ENCODE results near the gene COPZ1.

Gene COPZ1

GRCh38 chr12:54389134-54389508 lies 64.2 kb downstream of the COPZ1 start:
- Histone ChIP-seq H3K36me3 (ENCODE audit: insufficient read depth, low read length) (peaks cover 11% of the 10 kb centered on the region), H3K9ac (ENCODE audit: low read depth, low read length) (no peak overlapping the region), H3K27me3 (ENCODE audit: control insufficient read depth, insufficient read depth, low read length) (no peaks in the 10 kb centered on the region), H3K9me3 (replicated peaks; ENCODE audit: low read length) (no peaks in the 10 kb centered on the region), H3K4me2 (ENCODE audit: low read length) (no peak overlapping the region), H3K4me3 (ENCODE audit: low read length) (no peak overlapping the region), H3K4me1 (ENCODE audit: control insufficient read depth, insufficient read depth, low read length) (peaks cover 14% of the 10 kb centered on the region)

- Histone ChIP-seq H3K36me3 (ENCODE audit: insufficient read depth, low read length) (peaks cover 17% of the 10 kb centered on the region), H3K4me1 (ENCODE audit: control insufficient read depth, insufficient read depth, low read length) (peaks cover 11% of the 10 kb centered on the region), H3K9me3 (replicated peaks; ENCODE audit: low read length) (no peaks in the 10 kb centered on the region), H3K27me3 (ENCODE audit: control insufficient read depth, insufficient read depth, low read length) (no peaks in the 10 kb centered on the region), H3K4me2 (ENCODE audit: low read length) (no peak overlapping the region), H3K9ac (ENCODE audit: low read depth, low read length) (no peak overlapping the region), H3K4me3 (ENCODE audit: low read length) (no peak overlapping the region)
Measured at GRCh38 chr12:54389607-54390175, 64.8 kb downstream of the COPZ1 start.

GRCh38 chr12:54390176-54390667 lies 65.3 kb downstream of the COPZ1 start:
- Histone ChIP-seq H3K9ac (ENCODE audit: low read depth, low read length) (no peak overlapping the region), H3K9me3 (replicated peaks; ENCODE audit: low read length) (no peaks in the 10 kb centered on the region), H3K4me3 (ENCODE audit: low read length) (no peak overlapping the region), H3K27me3 (ENCODE audit: control insufficient read depth, insufficient read depth, low read length) (no peaks in the 10 kb centered on the region), H3K36me3 (ENCODE audit: insufficient read depth, low read length) (peaks cover 22% of the 10 kb centered on the region), H3K4me1 (ENCODE audit: control insufficient read depth, insufficient read depth, low read length) (peaks cover 9% of the 10 kb centered on the region), H3K4me2 (ENCODE audit: low read length) (no peak overlapping the region)

GRCh38 chr12:54390668-54391551 lies 66.0 kb downstream of the COPZ1 start:
- no peaks in the 10 kb centered on the region for H3K27me3 ChIP-seq (ENCODE audit: control insufficient read depth, insufficient read depth, low read length)
- peaks cover 5% of the 10 kb centered on the region for H3K4me1 ChIP-seq (ENCODE audit: control insufficient read depth, insufficient read depth, low read length)
- H3K4me3 ChIP-seq (ENCODE audit: low read length) = no peak overlapping the region
- no peak overlapping the region for H3K9ac ChIP-seq (ENCODE audit: low read depth, low read length)
- peaks cover 28% of the 10 kb centered on the region for H3K36me3 ChIP-seq (ENCODE audit: insufficient read depth, low read length)
- H3K9me3 ChIP-seq (replicated peaks; ENCODE audit: low read length) = no peaks in the 10 kb centered on the region
- H3K4me2 ChIP-seq (ENCODE audit: low read length) = no peak overlapping the region

- Histone ChIP-seq H3K36me3 (ENCODE audit: insufficient read depth, low read length) (peaks cover 44% of the 10 kb centered on the region), H3K9me3 (replicated peaks; ENCODE audit: low read length) (no peaks in the 10 kb centered on the region), H3K4me2 (ENCODE audit: low read length) (no peak overlapping the region), H3K9ac (ENCODE audit: low read depth, low read length) (no peak overlapping the region), H3K4me3 (ENCODE audit: low read length) (no peak overlapping the region), H3K4me1 (ENCODE audit: control insufficient read depth, insufficient read depth, low read length) (no peaks in the 10 kb centered on the region), H3K27me3 (ENCODE audit: control insufficient read depth, insufficient read depth, low read length) (no peaks in the 10 kb centered on the region)
Measured at GRCh38 chr12:54392485-54393206, 67.7 kb downstream of the COPZ1 start.

- no peaks in the 10 kb centered on the region for H3K27me3 ChIP-seq (ENCODE audit: control insufficient read depth, insufficient read depth, low read length)
- no peaks in the 10 kb centered on the region for H3K4me1 ChIP-seq (ENCODE audit: control insufficient read depth, insufficient read depth, low read length)
- no peak overlapping the region for H3K9ac ChIP-seq (ENCODE audit: low read depth, low read length)
- H3K4me2 ChIP-seq (ENCODE audit: low read length) = no peak overlapping the region
- H3K4me3 ChIP-seq (ENCODE audit: low read length) = no peak overlapping the region
- no peaks in the 10 kb centered on the region for H3K9me3 ChIP-seq (replicated peaks; ENCODE audit: low read length)
- peaks cover 49% of the 10 kb centered on the region for H3K36me3 ChIP-seq (ENCODE audit: insufficient read depth, low read length)
Measured at GRCh38 chr12:54393207-54393609, 68.3 kb downstream of the COPZ1 start.

GRCh38 chr12:54393743-54394142 lies 68.8 kb downstream of the COPZ1 start:
- no peak overlapping the region for H3K4me2 ChIP-seq (ENCODE audit: low read length)
- H3K36me3 ChIP-seq (ENCODE audit: insufficient read depth, low read length) = peaks cover 55% of the 10 kb centered on the region
- no peaks in the 10 kb centered on the region for H3K4me1 ChIP-seq (ENCODE audit: control insufficient read depth, insufficient read depth, low read length)
- H3K9ac ChIP-seq (ENCODE audit: low read depth, low read length) = no peak overlapping the region
- no peaks in the 10 kb centered on the region for H3K27me3 ChIP-seq (ENCODE audit: control insufficient read depth, insufficient read depth, low read length)
- no peak overlapping the region for H3K4me3 ChIP-seq (ENCODE audit: low read length)
- H3K9me3 ChIP-seq (replicated peaks; ENCODE audit: low read length) = no peaks in the 10 kb centered on the region

- Histone ChIP-seq H3K36me3 (ENCODE audit: insufficient read depth, low read length) (peaks cover 60% of the 10 kb centered on the region), H3K4me2 (ENCODE audit: low read length) (no peak overlapping the region), H3K4me1 (ENCODE audit: control insufficient read depth, insufficient read depth, low read length) (no peaks in the 10 kb centered on the region), H3K9ac (ENCODE audit: low read depth, low read length) (no peak overlapping the region), H3K4me3 (ENCODE audit: low read length) (no peak overlapping the region), H3K9me3 (replicated peaks; ENCODE audit: low read length) (no peaks in the 10 kb centered on the region), H3K27me3 (ENCODE audit: control insufficient read depth, insufficient read depth, low read length) (no peaks in the 10 kb centered on the region)
Measured at GRCh38 chr12:54394281-54394719, 69.4 kb downstream of the COPZ1 start.

- H3K4me1 ChIP-seq (ENCODE audit: control insufficient read depth, insufficient read depth, low read length) = no peaks in the 10 kb centered on the region
- H3K4me3 ChIP-seq (ENCODE audit: low read length) = no peak overlapping the region
- peaks cover 66% of the 10 kb centered on the region for H3K36me3 ChIP-seq (ENCODE audit: insufficient read depth, low read length)
- H3K9ac ChIP-seq (ENCODE audit: low read depth, low read length) = no peak overlapping the region
- no peaks in the 10 kb centered on the region for H3K27me3 ChIP-seq (ENCODE audit: control insufficient read depth, insufficient read depth, low read length)
- no peak overlapping the region for H3K4me2 ChIP-seq (ENCODE audit: low read length)
- no peaks in the 10 kb centered on the region for H3K9me3 ChIP-seq (replicated peaks; ENCODE audit: low read length)
Measured at GRCh38 chr12:54394986-54395385, 70.1 kb downstream of the COPZ1 start.

- no peak overlapping the region for H3K4me2 ChIP-seq (ENCODE audit: low read length)
- H3K36me3 ChIP-seq (ENCODE audit: insufficient read depth, low read length) = peaks cover 72% of the 10 kb centered on the region
- no peak overlapping the region for H3K9ac ChIP-seq (ENCODE audit: low read depth, low read length)
- H3K4me1 ChIP-seq (ENCODE audit: control insufficient read depth, insufficient read depth, low read length) = no peaks in the 10 kb centered on the region
- no peak overlapping the region for H3K4me3 ChIP-seq (ENCODE audit: low read length)
- no peaks in the 10 kb centered on the region for H3K9me3 ChIP-seq (replicated peaks; ENCODE audit: low read length)
- no peaks in the 10 kb centered on the region for H3K27me3 ChIP-seq (ENCODE audit: control insufficient read depth, insufficient read depth, low read length)
Measured at GRCh38 chr12:54395545-54395944, 70.6 kb downstream of the COPZ1 start.

- Histone ChIP-seq H3K4me2 (ENCODE audit: low read length) (no peak overlapping the region), H3K4me1 (ENCODE audit: control insufficient read depth, insufficient read depth, low read length) (no peaks in the 10 kb centered on the region), H3K4me3 (ENCODE audit: low read length) (no peak overlapping the region), H3K27me3 (ENCODE audit: control insufficient read depth, insufficient read depth, low read length) (no peaks in the 10 kb centered on the region), H3K9me3 (replicated peaks; ENCODE audit: low read length) (no peaks in the 10 kb centered on the region), H3K9ac (ENCODE audit: low read depth, low read length) (no peak overlapping the region), H3K36me3 (ENCODE audit: insufficient read depth, low read length) (peaks cover 88% of the 10 kb centered on the region)
Measured at GRCh38 chr12:54397157-54397556, 72.2 kb downstream of the COPZ1 start.
